Measurements from ENCODE around the gene PTPA.
A peak's percentile ranks its signal among the peaks of the same experiment; 100 is the strongest.
"Not testable (repeated sequence)": the region's sequence is repeated elsewhere in the genome, so short reads cannot be mapped to it uniquely, and the experiment has no call there.

The PTPA gene

DNA sequence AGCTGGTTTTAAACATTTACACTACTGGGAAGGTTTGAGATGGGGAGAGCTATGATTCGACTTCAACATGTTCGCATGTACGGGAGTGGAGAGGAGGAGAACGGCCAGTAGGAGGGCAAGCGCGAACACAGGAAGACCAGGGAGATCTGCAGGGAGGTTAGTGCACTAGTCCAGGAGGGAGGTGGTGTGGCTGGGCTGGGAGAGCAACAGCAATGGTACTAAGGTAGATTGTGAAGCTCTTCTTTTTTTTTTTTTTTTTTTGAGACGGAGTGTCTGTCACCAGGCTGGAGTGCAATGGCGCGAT lies 50.3 kb downstream of the PTPA start:
- DNase-seq, result no peak

DNA sequence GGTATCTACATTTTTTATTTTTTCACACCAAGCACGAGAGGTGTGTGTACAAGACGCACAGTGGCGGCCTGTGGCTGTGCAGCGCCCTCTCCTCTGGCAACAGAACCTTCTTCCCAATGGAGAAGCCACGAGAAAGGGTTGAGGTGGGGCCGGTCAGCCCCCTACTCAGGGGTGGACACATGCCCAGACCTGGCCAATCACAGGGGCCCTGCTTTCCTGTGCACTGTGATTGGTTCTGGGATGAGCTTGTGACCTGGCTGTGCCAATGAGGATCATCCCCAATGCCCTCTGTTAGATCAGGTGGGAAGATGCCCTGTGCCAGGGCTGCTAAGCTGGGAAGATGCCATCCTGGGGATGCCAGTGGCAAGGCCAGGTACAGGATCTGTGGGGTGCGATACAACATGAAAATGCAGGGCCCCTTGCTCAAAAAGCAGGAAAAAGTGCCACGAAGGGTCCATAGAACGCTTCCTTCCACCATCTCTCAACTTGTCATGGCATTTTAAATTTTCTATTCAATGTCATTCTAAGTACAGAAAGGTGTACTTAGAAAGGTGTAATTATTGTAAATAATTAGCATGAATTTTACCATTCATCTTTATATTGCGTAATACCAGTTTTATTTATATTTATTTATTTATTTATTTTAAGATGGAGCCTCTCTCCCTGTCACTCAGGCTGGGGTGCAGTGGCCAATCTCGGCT lies 51.4 kb downstream of the PTPA start:
- DNase-seq, result no peak

DNA sequence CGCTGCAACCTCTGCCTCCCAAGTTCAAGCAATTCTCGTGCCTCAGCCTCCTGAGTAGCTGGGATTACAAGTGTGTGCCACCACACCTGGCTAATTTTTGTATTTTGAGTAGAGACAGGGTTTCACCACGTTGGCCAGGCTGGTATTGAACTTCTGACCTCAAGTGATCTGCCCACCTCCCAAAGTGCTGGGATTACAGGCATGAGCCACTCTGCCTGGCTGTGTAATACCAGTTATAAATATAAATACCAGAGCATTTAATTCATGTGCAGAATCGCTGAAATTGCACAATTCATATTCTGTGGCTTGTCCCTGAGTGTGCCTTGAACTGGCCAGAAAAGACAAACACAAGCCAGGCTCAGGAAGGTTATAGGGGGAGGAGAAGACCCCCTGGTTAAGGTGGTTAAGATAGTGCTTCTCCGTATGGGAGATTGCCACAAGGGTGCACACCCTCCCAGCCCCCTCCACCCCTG lies 52.0 kb downstream of the PTPA start:
- DNase-seq, result not testable (repeated sequence)

DNA sequence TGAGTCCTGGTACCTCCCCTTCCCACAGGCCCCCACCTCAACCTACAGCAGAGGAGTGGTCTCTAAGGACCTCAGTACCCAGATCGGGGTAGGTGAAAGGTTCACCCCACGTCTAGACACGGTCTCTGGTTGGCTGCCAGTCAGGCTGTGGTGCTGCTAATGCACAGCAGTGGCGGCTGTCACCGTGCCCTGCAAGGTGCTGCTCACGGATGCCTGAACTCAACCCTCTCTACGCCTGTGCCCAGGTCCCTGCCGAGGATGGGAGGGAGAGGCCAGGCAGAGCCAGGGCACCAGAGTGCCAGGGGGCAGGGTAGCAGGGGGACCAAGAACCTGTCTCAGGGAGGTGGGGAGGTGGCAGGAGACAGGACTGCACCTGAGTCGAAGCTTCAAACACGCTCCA lies 52.5 kb downstream of the PTPA start:
- DNase-seq, result no peak

DNA sequence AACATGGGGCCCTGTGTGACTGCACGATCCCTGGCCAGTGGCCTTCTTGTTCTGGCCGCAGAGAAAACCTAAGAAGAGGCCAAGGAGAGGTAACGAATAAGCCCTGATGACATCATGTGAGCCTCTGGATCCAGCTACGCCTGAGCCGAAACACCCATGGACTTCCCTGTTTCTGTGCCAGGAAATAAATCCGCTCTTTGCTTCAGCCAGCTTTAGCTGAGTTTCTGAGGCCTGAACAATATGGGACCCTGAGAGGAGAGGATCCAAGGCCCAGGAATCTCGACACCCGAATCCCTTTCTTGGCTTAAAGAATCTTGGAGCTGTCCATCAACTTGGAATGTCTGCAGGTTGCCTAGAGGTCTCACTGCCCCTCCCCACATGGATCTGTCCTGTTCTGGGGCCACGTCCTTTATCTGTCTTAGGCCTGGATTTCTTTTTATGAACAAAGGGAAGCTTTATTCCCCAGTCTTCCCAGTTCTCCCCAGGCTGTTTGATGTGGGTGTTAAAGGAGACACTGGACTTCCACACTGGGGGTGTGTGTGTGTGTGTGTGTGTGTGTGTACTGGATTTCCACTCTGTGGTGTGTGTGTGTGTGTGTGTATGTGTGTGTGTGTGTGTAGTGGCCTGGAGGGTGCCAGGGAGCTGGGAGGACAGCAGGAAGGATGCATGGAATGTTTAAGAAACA lies 53.2 kb downstream of the PTPA start:
- DNase-seq, result no peak

DNA sequence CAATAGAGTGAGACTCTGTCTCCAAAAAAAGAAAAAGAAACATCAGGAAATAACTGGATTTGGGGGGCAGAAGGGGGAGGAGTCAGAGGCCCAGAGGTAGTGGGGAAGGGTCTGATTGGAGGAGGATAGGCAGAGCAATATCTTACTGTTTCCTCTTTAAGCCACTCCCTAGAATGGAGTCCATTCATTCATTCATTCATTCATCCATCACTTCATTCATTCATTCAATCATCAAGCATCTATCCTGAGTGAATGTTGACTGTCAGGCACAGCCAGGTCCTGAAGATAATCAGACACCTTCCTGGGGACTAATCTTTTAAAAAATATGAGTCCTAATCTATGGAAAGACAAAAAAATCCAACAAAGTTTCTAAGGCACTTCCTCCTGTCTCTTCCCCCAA lies 54.0 kb downstream of the PTPA start:
- DNase-seq, result no peak

DNA sequence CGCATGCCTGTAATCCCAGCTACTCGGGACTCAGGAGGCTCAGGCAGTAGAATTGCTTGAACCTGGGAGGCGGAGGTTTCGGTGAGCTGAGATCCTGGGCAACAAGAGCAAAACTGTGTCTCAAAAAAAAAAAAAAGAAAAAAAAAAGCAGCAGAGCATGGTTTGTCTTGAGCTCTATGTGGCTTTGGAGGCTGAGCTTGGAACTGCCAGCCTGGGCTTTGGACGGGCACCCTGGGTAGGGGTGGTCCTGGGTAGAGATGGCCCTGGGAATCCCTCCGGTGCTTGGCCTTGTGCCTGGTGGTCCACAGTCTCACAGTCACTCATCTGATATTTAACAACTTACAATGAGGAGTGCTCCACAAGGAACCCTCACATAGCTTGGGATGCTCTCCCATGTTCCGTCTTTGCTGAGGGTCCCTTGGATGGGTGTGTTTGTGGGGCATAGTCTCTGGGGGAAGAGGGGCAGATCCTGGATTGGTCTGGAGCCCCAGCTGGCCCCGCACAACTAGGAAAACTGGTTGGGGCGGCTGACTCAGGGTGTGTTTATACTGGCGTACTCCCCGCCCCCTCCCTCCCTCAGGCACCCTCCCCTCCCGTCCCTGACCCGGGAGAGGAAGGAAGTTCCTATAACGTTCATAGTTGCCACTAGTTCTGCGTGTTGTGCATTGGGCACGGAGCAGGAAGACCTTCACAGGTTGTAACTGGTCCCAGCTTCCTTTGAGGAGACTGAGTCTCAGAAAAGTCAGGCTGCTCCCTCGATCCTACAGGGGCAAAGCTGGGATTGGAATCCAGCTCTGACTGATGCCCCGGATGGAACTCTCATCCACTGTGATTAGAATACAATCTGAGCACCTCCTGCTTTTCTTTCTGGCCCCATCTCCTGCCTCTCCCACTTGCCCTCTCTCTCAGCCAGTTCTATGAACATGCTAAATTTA lies 55.7 kb downstream of the PTPA start:
- DNase-seq, result no peak

DNA sequence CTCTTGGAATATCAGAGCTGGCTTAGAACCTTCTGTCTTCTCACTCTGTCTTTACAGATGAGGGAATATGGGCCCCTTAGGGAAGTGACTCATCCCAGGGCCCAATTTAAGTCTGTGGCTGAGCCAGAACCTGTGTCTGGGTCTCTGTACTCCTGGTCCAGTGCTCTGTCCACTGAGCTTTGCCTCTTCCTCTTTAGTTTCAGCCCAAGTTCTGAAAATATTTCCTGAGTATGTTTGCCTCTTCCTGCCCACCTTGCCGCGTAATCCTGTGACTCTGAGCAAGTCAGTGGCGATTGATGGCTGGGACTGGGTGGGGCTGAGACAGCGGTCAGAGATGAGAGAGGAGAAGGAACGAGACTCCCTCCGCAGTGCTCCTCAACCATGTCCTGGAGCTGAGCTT lies 59.0 kb downstream of the PTPA start:
- no peak for DNase-seq

DNA sequence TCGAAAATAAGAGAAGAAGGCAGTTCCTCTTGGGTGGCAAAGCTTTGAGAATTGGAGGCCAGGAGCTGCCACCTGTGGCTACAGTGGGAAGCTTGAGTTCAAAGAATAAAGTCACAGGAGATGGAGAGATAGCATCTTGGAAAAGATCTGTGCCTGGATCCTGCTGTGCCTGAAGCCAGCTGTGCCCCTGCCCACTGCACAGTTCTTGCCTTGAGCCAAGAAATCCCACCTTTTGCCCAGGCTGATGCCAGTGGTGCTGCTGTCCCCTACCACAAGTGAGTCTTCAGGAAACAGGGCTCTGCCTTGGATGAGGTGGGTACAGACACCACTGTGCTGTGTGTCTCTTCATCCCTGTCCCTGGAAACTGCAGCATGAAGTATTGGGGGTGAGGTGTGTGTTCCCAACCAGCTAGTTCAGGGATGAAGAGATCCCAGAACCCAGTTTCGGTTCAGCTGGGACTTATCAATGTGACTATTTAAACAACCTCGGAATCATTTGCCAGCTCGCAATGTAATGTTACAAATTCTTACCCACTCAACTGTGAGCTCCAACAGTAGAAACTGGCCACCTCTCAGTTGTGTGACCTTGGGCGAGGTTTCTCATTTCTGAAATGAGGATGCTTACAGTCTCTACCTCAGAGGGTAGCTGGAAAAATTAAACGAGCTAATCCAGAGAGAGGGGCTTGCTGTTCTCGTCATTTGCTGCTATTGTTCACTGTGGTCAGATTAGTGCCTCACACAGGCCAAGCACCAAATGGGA lies 61.0 kb downstream of the PTPA start:
- no peak for DNase-seq

DNA sequence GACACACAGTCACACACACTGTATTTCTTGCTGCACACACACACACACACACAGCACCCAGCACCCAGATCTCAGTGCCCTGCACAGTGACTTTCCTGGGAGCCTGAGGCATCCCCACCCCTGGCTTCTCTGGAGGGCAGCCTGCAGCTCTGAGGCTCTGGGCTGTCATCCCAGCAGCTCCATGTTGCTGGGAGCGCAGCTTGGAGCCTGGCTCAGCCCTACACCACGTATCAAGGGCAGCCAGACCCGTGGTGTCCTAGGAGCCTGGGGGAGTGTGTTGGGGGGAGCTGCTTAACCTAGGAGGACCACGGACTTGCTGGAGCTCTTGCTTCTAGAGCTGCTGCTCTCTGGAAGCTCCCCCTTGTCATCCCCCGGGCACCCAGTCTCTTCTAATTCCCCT lies 61.6 kb downstream of the PTPA start:
- no peak for DNase-seq

DNA sequence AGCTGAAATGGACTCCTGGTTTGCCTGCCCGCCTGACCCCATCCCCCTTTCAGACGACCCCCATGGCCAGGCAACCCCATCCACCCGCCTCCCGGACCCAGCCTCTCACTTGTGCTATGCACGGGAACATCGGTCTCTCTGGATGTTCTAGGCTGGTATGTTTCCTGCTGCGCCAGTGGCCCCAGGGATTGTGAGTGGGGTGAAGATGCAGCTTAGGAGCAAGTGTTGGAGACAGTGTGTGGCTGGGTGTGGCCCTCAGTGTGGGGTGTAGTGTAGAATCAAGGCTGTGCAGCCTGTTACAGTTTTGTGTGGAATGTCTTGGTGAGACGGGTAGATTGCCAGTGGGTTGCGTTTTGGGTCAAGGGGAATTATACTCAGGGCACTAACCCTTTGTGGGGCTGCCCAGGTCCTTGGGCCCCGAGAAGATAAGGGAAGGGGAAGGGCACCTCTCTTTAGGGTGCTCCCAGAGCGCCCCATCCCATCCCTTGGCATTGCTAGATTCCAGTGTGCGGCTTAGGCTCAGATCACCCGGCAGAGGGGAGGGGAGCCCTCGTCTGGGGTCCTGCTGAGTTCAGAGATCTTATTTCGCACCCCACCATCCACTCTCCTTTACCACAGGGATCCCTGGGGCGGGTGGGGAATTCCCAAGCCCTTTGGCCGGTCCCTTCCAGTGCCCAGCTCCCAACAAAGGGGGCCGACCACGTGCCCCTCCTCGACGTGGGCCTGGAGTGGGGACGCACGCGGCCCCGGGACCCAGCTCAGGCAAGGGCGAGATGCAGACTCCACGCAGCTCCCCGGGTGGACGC lies 62.3 kb downstream of the PTPA start:
- no peak for DNase-seq

DNA sequence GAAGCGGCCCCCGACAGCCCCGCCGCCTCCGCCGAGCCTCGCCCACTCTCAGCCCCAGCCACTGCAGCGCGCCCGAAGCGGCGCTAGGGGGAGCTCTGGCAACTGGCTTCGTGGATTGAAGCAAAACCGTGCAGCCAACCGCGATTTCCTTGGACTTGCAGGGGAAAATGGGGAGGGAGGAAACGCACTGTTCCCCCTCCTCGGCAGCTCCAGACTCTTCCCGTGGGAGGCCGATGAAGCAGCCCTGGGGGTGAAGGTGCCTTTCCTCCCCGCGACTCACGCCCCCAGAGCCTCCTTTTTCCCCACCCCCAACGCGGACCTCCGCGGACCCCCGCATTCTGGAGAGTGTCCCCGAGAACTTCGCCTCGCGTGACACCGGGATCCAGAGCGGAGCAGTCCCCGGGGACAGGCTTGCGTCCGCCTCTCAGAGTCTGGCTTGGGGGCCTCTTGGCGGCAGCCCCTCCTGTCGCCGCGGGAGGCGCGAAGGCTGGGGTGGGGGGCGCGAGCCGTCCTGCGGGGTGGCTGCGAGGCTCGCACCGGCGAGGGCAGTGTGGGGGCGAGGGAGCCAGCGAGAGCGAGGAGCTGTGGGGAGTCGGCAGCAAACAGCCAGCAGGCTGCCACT lies 63.0 kb downstream of the PTPA start:
- DNase-seq, result peak; percentile 94

DNA sequence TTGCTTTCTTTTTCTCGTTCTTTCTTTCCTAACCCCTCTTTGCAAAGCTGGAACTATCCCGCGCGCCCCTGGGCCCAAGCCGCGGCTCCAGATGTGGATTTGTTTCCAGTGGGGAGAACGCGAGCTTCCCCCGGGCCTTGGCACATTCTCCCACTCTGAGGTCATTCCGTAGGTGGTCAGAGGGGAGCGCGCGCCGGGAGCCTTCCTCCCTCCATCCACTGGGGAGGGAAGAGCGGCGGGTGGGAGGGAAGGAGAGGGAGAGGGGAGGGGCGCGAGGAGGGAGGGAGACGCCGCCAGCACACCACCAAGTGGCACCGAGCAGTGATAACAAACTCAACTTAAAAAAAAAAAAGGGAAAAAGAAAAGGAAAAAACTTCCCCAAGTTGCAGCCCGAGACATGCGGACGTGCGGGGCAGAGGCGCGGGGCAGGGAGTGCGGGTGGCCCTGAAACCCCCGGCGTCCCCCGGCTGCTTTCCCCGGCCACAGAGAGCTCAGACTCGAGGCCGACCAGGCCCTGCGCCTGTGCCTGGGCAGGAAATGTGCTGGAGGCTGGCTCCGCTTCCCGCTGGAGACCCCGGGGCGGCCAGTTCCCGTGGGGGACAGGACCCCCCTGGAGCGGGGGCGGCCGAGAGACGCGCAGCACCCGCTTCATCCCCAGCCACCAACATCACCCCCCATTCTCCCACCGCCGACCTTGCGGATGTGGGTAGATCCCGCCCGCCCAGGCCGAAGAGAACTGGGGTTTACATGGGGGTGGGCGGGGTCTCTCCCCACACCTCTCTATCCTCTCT lies 63.7 kb downstream of the PTPA start:
- DNase-seq, result peak; percentile 72

DNA sequence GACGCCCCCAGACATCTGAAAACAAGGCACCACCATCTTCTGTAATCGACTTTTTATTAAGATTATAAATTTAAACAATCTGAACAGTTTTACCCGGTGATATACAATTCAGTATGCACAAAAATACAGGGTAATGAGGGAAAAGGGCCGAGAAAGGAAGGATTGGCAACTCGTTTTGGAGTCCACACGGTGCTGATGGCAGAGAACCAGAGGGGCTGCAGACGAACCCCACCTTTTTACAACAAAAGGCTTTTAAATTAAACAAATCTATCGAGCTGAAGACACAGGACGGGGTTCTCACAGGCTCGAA lies 64.3 kb downstream of the PTPA start:
- DNase-seq, result no peak

DNA sequence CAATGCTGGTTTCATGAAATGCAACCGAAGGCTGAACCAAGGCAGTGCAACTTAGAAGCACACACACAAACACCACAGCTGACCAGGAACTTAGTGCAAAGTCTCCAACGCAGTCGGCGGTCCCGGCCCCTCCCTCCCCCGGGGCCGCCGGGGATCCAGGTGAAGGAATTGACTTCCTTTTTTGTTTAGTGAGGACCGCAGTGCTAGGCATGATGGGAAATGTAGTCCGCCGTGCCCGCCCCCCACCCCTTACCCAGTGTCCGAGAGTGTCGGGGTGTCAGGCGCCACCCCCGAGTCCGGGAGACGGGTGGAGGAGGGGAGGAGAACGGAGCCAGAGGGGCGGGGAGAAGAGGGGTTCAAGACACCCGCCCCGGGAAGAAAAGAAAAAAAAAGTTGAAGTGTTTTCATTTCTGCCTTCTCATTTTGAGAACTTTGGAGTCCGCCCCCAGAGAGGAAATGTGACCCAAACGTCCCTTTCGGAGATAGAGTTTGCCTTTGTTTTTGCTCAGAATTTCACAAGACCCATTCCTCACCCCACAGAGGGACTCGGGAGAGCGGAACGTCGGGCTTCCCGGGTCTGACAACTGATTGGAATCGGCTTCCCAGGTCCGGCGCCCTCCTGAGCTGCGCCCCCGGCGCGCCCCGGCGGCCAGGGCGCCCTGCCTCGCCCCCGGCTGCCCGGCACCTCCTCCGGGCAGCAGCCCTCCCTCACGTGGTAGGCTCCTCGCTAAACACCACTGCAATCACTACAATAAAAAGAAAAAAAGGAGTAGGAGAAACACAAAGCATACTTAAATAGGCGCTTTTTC lies 64.8 kb downstream of the PTPA start:
- peak; percentile 77 for DNase-seq

DNA sequence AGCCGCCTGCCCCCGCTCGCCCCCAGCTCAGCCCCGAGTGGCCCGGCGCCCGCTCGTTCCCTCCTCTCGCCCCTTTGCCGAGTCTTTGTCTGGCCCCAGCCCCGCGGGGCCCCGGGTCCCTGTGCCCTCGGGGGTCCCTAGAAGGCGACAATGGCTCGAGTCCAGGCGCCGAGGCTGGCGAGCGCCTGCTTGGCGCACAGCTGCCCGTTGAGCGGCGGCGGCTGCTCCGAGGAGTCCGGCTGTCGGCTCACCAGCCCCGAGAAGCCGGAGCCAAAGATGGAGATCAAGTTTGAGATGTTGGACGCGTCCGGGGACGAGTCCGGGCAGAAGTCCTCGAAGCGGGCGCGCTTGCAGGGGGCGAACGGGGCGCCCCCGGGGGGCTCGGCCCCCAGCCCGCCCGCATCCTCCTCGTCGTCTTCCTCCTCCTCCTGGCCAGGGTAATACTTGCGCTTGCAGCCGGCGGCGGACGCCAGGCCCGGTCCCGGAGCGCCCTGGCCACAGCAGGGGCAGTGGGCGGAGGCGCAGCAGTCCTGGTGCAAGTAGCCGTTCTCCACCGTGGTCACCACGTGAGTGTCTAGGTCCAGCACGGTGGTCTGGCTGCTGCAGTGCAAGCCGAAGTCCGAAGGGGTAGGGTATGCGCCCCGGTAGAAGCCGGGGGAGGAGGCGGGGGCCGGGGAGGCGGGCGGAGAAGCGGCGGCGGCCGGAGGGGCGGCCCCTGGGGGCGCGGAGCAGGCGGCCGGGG lies 65.7 kb downstream of the PTPA start:
- DNase-seq, result peak; percentile 71

DNA sequence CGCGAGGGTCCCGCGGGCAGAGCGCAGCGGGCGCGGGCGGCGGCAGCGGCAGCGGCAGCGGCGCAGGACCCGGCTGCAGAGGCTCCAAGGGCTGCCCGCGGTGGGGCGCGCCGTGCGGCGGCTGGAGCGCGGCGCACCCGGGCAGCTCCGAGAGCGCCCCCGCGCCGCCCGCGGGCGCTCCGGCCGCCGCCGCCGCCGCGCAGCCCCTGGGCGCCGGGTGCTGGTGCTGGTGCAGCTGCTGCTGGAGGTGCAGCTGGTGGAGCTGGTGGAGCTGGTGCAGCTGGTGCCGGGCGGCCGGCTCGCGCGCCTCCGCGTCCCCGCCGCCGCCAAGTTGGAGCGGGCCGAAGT lies 66.2 kb downstream of the PTPA start:
- no peak for DNase-seq

DNA sequence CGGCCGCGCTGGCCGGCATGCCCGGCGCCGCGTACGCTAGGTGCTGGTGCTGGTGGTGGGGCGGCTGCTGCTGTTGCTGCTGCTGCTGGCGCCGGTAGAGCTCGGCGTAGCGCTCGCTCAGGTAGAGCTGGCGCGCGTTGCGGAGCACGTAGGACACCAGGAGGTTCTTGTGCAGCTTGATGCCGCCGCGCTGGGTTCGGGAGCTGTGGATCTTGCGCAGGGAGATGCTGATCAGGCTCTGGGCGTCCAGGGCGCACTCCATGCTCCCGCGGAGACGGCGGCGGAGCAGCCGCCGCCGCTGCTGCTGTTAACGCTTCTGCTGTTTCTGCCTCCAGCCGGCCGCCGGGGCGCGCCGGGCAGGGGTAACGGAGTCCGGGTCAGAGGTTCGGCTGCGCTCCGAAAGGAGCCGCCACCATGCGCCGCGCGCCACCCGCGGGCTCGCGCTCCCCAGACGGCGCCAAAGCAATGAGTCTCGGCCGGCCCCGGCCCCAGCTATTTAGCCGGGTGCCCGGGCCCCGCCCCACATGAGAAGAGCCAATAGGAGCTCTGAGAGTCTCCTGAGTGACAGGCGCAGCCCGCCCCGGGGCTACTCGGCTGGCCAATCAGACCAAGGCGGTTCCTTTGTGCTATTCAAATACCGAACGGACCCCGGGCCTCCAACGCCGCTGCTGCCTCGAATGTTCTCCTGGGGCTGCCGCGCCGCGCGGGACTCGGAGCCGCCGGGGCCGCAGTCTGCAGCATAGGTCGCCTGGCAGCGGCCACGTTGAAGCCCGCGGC lies 66.8 kb downstream of the PTPA start, which contains the start of gene IER5L:
Gene IER5L, minus strand, starts transcription at position 471 of the 777 bp plus-strand sequence. Its CDS starts 209 bp downstream, at position 262.
- peak; percentile 98 for DNase-seq
